GM21723 (cell line): ENCODE measurements around the gene TMEM205.
"Not testable (repeated sequence)": the region's sequence is repeated elsewhere in the genome, so short reads cannot be mapped to it uniquely, and the experiment has no call there.

Source experiments
- ATAC-seq: cut with Tn5 transposase; IDR thresholded peaks from one replicate; pipeline ENCODE4 v1.9.1; 2021; ENCODE audit warnings: mild to moderate bottlenecking, moderate library complexity; ENCODE audit not compliant: unreplicated experiment

Gene TMEM205

DNA sequence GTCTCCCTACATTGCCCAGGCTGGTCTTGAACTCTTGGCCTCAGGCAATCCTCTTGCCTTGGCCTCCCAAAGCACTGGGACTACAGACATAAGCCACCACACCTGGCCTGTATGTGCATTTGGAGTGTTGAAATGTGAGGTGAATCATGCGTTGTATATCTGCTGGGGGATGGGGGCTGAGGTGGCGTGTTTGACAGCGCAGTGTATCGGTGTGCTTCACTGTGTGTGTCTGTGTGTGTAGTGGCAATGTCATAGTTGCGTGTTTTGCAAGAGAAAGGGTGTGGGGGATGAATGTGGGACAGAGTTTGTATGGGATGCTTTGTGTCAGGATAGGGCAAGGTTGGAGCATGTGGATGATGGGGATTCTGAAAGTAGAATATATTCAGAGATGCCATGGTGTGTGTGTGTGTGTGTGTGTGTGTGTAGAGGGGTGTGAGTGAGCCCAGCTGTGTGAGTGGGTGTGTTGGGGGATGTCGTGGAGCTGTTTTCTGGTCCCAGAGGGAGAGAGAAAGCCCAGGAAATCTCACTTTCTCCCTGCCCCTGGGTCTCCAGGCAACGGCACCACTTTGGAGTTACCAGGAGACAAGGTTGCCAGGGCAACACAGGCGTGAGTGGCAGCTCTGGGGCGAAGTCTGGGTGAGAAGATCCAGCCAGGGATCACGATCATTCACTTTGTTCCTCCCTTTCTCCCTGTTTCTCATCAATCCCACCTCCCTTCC lies 27.3 kb upstream of the TMEM205 start:
- ATAC-seq = no peak

DNA sequence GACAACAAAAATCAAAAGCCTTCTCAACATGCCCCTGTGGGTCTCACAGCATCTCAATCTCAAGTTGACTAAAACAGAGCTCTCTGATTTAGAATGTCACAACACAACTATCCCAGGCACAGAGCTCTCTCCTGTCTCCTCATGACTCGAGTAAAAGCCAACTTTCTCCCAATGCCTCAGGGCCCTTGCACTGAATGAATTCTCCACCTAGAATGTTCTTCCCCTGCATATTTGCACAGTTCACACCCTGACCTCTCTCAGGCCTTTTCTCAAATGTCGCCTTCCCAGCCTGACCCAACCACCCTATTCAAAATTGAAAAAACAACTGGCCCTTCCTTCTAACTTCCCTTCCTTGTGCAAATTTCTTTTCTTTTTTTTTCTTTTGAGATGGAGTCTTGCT lies 24.7 kb upstream of the TMEM205 start:
- ATAC-seq = no peak

DNA sequence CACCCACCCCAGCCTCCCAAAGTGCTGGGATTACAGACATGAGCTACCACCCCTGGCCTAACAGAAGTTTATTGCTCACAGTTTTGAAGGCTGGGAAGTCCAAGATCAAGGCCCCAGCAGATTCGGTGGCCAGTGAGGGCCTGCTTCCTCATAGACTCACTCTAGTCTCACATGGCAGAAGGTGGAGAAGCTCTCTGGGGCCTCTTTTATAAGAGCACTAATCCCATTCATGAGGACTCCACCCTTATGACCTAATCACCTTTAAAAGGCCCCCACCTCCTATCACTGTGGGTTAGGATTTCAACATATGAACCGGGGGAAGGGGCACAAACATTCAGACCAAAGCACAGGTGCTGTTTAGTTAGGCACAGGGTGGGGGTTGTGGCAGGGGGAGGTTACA lies 21.5 kb upstream of the TMEM205 start:
- ATAC-seq = no peak

DNA sequence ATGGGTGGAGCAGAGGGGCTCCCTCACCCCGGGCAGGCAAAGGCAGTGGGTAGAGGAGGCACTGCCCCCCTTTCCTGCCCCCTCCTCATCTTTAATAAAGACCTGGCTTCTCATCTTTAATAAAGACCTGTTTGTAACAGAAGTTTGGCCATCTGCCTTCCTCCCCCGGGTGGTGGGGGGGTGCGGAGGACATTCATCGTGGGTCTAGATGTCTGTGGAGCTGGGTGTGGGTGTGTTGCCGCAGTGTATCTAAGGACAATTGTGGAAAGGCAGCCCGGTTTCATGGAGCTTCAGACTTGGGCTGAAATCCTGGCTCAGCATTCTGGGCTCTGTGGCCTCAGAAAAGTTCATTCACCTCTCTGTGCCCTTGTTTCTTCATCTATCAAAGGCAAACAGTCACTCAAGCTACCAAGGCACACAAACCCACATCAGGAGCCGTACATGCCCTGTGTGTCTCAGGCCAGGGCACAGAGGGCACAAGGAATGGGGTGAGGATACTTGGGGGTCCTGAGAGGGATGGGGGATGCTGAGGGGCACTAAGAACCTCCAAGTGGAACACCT lies 19.6 kb upstream of the TMEM205 start:
- no peak for ATAC-seq

DNA sequence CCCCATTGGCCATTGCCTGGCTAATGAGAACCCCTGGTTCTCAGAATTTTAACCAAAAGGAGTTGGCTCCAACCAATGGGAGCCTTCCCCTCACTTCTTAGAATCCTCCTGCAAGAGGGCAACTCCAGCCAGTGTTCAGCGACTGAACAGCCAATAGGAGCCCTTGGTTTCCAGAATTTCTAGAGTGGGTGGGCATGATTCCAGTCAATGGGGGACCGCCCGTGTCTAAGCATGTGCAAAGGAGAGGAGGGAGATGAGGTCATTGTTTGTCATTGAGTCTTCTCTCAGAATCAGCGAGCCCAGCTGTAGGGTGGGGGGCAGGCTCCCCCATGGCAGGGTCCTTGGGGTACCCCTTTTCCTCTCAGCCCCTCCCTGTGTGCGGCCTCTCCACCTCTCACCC lies 18.9 kb upstream of the TMEM205 start:
- no peak for ATAC-seq

DNA sequence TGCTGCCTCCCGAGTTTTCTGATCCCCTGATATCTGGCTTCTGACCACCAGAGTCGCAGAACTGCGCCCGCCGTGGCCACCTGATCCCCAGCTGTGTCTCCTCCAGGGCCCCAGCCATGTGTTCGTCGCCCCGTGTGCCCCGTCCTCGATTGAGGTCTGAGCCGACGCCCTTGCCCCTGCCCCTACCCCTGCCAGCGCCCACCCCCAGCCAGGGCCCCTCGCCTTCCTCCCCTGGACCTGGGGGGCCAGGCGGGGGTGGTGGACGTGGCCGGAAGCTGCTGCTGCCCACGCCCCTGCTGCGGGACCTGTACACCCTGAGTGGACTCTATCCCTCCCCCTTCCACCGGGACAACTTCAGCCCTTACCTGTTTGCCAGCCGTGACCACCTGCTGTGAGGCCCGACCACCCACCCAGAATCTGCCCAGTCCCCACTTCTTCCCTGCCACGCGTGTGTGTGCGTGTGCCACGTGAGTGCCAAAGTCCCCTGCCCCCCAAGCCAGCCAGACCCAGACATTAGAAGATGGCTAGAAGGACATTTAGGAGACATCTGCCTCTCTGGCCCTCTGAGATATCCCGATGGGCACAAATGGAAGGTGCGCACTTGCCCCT lies 18.3 kb upstream of the TMEM205 start:
- ATAC-seq = no peak

DNA sequence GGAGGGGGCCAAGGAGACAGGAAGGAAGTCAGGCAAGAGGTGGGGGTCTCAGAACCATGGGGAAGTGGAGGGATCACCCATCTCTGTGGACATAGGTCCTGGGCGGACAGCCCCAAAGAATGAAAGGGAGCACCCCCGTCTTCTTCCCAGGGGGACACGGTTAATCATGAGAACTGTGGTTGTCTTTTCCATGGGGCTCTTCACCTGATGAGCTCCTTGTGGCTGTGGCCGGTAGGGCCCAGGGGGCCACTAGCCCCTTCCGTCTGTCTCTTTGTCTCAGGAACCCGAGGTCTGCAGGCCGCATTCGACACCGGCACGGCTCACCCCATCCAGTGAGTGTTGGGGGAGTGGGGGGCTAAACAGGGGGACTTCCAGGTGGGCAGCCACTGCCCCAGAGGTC lies 17.8 kb upstream of the TMEM205 start:
- no peak for ATAC-seq

DNA sequence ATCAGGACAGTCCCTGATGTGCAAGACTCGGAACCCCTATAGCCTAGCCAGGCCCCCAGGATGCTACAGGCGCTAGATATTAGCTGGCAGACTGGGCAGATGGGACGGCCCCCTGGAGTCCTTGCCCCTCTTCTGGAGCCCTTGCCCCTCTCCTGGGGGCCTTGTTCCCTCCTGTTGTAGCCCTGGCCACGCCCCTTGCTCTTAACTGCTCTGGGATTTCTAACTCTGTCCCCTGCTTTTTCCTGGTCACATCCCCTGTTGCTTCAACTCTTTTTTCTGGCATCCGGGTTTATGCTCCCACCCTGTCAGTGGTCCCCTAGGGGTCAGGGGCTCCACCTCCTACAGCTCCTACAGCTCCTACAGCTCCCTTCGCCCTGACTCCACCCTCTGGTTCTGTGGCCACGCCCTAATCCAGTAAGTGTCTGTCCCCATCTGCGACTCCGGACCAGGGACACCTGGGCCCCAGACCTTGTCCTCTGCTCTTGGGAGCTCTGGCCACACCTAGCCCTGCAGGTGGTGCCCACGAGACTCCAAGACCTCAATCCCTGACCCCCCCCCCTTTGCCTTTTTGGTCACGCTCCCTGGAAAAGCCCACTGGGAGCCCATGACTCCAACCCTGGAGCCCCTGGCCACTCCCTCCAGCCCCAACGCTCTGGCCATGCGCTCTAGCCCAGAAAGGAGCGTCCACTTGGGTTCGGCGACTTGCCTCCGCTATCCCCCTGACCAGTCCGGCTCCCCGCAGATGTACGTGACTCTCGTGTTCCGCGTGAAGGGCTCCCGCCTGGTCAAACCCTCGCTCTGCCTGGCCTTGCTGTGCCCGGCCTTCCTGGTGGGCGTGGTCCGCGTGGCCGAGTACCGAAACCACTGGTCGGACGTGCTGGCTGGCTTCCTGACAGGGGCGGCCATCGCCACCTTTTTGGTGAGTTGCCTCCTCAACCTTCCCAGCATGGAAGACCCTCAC lies 16.0 kb upstream of the TMEM205 start:
- no peak for ATAC-seq

DNA sequence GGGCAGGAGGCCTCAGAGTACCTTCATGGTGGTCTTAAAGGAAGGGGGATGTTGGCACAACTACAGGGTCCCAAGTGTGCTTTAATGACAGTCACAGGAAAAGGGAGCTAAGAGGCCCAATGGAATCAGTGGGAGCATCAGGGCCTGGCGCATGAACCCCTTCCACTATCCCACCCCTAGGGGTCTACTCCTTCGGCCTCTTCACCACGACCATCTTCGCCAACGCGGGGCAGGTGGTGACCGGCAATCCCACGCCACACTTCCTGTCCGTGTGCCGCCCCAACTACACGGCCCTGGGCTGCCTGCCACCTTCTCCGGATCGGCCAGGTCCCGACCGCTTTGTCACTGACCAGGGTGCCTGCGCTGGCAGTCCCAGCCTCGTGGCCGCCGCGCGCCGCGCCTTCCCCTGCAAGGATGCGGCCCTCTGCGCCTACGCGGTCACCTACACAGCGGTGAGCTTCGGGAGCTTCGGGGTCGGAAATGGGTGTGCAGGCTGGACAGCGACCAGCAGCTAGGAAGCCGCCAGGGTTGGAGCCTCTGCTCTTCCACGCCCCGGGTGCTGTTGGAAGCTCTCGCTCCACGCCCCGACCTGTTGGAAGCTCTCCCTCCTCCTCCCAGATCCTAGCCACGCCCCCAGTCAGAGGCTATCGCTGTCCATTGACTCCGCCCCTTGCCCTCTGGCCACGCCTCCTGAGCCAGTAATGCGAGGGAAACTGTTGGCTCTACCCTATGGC lies 15.1 kb upstream of the TMEM205 start:
- no peak for ATAC-seq

DNA sequence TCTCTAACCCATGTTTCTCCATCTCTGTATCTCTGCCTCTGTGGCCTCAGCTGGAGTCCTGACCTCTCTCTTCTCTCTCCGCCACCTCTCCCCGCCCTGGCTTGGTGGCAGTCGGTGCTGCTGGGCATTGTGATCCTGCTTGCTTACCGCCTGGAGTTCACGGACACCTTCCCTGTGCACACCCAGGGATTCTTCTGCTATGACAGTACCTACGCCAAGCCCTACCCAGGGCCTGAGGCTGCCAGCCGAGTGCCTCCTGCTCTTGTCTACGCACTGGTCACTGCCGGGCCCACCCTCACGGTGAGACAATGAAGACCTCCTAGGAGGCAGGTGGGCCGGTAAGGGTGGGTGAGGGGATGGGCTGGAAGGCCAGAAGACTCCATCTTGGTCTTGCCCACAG lies 13.4 kb upstream of the TMEM205 start:
- ATAC-seq = no peak

DNA sequence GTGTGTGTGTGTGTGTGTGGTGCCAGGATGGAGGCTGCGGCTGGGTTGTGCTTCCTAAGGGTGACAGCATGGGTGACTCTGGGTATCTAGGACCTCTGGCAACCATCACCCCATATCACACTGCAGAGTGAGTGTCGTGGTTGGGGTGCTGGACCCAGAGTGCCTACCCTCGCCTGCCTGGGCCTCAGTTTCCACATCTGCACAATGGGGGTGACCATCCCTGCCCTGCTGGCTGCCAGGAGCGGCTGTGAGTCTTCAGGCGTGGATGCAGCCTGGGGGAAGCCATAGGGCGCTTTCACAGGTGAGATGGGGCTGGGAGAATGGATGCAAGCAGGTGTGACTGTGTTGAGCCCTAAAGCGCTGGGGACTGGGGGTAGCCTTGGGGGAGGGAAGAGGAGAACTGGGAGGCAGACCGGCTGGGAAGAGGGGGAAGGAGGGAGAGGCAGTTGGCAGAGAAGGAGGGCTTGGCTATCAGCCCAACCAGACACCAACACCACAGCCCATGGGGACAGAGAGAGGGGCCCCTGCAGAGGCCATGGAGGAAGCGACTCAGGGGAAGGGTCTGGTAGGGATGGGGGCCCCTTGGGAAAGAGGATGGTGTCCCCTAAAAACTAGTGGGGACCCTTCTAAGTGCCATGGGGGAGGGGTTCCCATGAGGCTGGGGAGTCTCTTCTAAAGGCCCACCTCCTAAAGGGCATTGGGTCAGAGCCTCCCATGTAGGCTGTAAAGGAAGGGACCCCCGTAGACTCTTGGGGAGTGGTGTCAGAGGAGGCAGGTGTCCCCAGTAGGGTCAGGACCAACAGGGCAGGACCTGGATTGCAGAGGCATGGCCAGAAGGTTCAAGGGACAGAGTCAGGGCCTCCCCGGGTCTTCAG lies 10.8 kb upstream of the TMEM205 start:
- no peak for ATAC-seq

DNA sequence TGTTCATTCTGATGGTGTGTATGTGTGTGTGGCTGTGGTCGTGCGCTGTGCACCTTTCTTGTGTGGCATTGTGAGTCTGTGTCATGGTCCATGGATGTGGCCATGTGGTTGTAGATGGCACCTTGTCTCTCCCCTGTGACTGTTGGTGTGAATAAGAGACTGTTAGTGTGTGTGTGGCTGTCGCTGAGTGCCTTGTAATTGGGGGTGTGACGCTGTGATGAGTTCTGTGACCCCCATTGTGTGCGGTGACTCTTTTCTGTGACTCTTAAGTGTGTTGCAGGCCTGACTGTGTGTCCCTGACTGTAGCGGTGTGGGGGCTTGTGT lies 10.0 kb upstream of the TMEM205 start:
- ATAC-seq = no peak

DNA sequence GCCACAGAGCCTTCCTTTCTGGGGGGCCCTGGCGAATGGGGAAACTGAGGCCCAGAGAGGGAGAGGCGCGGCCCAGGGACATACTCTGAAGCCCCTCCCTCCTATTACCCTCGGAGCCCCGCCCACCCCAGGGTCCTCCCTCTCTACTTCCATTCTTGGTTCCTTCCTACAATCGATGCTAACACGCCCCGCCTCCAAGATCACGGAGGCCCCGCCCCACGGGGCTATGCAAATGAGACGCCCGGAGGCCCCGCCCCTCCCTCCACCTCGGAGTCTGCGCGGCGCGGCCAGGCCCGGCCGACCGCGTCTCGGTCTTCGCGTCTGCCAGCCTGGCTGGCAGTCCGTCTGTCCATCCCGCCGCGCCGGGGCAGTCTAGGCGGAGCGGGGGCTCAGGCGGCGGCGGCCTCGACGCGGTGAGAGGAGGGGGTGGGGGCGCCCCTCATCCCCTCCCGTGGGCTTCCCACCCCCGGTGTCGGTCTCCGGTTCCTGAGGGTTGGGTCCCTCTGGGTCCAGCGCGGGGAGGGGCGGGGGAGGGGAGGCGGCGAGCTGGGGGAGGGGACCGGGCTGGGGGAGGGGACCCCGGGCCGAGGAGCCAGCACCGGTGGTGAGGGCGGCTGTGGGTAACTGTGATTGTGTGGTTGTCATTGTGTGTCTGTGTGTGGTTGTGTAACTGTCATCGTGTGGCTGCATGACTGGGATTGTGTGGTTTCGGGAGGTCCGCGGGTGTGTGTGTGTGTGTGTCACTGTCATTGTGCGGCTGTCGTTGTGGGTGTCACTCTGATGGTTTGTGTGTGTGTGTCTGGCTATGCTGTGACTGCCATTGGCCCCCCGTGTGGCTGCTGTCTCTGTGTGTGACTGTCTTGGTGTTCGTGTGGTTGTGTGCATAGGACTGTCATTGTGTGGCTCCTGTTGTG lies 9.3 kb upstream of the TMEM205 start, which contains the start of gene PLPPR2:
Gene PLPPR2 (plus strand): TSS at position 273 of the 914 bp plus-strand sequence. CDS start 2,242 bp downstream, outside the sequence.
- peak; percentile 57 for ATAC-seq

DNA sequence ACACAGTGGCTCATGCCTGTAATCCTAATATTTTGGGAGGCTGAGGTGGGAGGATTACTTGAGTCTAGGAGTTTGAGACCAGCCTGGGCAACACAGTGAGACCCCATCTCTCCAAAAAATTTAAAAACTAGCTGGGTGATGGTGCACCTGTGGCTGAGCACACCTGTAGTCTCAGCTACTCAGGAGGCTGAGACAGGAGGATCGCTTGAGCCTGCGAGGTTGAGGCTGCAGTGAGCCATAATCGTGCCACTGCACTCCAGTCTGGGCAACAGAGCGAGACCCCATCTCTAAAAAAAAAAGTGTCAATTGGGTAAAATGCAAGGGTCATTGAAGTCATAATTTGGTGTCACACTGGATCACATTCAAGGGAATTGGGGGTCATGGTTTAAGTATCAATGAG lies 8.0 kb upstream of the TMEM205 start:
- not testable (repeated sequence) for ATAC-seq

DNA sequence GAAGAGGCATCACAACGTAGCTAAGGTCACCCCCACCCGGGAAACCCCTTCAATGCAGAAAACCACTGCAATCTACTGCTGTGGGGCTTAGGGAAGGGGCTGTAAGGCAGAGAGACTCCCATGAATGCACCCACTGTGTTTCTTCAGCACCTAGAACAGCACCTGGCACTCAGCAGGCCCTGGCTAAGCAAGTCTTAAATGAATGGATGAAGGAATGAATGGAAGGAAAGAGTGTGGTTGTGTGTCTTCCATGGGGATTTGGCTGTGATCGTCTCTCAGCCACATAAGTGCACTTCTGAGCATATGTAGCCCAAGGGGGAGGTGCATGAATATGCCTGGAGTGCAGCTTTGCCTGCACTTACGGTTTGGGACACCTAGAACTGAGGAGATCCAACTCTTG lies 3.1 kb upstream of the TMEM205 start:
- no peak for ATAC-seq

DNA sequence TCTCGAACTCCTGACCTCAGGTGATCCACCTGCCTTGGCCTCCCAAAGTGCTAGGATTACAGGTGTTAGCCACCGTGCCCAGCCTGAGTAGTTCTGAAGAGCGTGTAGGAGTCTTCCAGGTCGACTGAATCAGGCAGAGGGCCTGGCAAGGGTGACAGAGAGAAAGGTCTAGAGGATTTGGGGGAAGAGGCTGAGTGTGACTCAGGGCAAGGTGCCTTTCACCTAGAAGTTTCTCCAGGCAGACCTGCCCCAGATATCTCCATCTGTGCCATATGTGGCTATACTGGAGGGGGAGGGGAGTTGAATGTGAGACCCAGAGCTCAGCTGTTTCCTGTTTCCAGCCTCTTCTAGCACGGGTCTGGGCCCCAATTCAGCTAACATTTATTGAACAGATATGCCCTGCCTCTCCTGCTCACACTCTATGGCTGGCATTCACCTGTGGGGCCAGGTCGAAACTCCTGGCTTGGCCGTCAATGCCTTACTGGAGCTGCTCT lies 1.5 kb upstream of the TMEM205 start:
- no peak for ATAC-seq

DNA sequence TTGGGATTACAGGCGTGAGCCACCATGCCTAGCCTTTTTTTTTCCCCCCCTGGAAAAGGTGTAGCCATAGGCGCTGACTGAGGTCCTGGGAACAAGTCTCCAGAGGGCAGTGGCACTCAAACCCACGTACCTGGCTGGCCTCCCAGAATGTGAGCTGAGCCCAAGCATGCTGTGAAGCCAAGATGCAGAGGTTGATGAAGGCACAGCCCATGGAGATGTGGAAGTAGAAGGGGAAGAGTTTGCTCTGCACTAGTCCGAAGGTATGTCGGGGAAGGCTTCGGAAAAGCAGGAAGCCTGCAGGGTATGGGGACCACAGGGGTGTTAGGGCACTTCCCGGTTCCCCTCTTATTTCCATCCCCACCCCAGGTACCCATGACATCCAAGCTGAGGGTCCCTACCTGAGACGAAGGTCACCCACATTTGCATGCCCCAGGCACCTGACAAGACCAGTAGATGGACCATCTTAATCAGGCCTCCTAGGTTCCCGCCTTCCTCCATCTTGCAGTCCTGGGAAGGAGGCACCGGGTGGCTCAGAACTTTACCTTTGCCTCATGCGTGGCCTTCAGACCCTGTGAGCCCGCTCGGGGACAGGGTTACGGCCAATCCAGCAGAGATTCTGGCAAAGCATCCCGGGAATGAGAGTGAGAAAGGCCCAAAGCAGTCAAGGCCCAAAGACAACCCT lies 805 bp downstream of the TMEM205 start:
- no peak for ATAC-seq

DNA sequence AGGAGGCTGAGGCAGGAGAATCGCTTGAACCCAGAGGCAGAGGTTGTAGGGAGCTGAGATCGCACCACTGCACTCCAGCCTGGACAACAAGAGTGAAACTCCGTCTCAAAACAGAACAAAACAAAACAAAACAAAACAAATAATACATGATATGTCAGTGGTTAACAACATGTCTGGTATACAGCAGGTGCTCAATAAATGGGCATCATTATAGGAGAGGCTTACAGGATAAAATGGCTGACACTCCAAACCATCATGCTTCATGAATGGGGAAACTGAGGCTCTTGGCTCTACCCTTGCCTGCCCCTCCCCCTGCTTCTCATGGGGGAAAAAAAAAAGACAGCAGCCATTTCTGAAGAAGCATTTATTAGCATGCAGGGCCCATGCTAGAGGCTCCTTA lies 3.6 kb downstream of the TMEM205 start:
- no peak for ATAC-seq
